ENCODE measurements around the gene TP53I11.

The TP53I11 gene

DNA sequence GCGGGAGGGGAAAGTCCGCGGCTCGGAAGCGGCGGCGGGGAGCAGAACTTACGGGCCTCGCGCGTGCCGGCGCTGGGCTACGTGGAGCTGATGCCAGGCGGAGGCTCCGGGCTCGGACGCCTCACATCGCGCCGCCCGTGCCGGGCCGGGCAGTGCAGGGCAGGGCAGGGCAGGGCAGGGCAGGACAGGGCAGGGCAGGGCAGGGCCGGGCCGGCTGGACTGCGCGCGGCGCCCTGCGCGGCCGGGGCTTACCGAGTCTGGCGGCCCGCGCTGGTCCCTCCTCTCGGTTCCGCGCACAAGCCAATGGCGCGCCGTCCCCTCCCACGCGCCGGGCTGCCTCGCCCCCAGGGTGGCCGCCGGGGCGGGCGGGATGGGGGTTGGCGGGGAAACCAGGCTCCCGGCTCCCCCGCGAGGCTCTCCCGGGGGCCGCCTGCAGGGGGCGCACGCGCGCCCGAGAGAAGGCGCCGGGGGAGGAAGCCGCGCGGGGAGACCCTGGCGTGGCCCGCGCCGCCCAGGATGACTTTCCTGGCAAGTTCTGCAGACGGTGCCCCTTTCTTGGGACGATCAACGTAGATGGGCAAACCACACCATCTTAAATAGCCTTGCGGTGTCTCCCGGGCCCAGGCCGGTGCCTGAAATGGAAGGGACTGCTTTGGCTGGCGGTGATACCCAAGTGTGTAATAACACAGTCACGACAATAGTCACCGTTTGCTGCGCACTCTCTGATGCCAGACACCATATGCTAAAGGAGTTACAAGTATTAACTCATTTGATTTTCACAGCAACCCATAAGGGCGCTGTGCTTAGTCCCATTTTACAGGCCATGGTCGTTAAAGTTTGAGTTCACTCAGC lies at the start of gene TP53I11:
TSS of gene TP53I11 (minus strand) at position 259 of the 852 bp plus-strand sequence. CDS start 12,548 bp downstream, outside the sequence.
- peak; percentile 68 for DNase-seq

DNA sequence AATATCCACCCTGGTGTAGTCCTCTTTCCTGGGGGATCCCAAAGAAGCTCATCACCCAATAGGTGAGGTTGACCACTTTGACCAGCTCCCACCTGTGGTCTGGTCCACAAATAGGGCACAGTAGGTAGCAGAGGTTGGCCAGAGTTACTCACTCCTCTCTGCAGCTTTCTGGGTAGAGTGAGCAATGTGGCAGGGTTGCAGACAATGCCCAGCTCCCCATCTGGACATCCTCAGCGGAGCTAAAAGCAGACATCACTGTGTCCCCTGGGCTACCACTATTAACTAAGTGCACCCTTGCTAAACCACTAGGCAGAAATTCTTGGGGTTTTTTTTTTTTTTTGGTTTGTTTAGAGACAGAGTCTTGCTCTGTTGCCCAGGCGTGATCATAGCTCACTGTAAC lies 48.4 kb upstream of the TP53I11 start:
- DNase-seq, result no peak

DNA sequence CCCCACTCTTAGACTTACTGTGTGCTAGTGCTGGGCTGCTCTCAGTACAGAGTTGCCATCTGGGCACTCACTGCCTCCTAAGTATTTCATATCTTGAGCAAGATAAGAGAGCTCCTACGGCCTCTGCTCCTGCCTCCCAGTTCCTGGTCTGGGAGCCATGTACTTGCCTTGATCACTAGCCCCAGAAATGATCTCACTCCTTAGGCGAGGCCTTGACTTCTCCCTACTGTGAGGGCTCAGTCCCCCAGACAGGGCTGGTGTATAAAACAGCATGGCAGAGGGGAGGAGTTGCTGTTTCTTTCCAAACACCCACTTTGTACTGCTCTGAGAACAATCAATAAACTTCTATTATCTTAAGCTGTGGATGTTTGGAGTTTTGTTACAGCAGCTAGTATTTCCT lies 47.4 kb upstream of the TP53I11 start:
- DNase-seq, result no peak

DNA sequence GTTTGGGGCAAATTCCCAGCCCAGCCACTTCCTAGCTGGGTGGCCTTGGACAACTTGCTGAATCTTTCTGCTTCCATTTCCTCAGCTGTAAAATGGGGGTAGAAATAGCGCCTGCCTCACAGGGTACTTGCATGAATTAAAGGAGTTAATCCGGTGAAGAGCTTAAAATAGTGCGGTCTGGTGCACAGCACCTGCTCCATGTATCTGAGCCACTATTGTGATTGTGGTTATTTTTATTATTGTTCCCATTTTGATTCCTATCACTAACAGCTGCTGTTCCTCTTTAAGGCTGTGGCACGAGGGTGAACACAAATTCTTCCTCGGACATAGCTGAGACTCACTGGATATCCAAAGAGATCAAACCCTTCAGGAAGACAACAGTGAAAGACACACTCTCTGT lies 46.9 kb upstream of the TP53I11 start:
- DNase-seq, result no peak

GRCh38 chr11:44994753-44995152 lies 44.1 kb upstream of the TP53I11 start:
- no peak for DNase-seq

DNA sequence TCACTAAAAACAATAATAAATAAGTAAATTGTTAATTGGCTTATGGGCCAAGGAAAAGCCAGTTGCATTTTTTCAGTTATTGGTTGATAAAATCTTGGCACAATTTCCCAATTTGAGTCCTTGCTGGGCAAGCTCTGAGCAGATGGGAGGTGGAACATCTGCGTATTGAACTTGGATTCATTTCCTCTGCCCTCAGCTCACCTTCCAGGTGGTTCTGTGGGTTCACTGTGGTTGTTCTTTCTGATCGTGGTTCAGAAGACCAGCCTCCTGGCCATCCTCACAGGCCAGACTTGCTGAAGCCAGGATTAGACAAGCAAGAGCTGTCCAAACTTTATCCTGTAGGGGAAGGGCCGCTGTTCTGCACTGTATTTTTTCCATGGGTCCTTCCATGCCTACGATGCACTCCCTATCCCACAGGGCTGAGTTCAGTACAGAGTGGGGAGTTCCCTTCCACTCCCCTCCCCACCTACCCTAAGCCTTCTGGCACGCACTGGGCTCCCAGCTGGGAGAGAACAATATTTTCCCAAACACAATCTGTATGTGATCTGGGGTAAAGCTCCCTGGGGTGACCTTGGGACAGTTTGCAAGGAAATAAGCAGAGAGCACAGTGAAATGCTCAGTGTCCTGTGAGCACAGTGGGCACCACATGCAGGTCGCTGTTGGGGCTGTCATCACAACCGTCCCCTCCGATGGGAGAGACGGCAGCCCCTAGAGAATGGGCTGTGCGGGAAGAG lies 43.5 kb upstream of the TP53I11 start:
- DNase-seq, result no peak

GRCh38 chr11:44992774-44993173 lies 42.1 kb upstream of the TP53I11 start:
- no peak for DNase-seq

- peak; percentile 12 for DNase-seq
These were observed 41.5 kb upstream of the TP53I11 start for GRCh38 chr11:44992181-44992582.

DNA sequence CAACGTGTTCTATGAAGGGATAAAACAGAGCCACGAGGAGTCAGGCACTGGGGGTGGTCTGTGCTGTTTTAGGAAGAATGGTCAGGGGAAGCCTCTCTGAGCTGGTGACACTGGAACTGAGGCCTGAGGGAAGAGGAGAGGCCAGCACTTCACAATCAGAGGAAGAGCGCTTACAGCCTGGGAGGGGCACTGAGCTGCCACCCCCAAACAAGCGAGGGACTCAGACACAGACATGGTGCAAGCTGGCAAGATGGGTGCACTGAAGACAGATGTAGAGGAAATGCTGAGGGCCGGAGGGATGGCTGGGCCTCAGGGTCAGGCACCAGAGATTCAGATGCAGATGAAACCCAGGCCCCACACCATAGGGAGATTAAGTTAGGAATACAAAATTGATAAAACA lies 40.0 kb upstream of the TP53I11 start:
- no peak for DNase-seq

DNA sequence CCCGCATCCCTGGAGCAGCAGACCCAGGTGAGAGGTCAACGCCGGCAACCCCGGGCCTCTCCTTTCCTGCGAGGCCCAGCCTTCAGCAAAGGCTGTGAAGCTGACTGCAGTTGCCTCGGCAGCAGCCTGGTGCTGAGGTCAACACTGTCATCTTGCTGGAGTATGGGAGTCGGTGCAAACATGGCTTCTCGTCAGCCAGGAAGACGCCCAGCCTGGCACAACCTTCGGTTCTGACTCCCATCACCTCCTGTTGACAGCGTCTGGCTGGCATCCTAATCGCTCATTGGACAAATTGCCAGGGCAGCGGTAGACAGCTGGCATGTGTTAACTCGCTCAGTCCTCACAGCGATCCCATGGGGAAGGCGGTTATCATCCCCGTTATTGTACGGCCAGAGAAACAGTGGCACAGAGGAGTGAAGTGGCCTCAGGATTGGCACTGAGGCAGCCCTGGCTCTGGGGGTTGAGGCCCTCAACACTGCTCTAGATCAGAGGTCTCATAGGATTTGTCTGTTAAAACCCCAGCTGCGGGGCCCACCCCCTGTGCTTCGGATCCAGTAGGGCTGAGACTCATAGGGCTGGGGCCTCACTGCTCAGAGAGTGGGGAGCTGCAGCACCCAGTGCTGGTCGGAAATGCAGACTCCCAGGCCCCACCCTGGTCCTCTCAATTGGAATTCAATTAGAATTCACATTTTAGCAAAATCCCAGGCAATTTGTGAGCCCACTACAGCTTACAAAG lies 39.3 kb upstream of the TP53I11 start:
- no peak for DNase-seq

GRCh38 chr11:44988981-44989635 lies 38.4 kb upstream of the TP53I11 start:
- DNase-seq, result no peak

DNA sequence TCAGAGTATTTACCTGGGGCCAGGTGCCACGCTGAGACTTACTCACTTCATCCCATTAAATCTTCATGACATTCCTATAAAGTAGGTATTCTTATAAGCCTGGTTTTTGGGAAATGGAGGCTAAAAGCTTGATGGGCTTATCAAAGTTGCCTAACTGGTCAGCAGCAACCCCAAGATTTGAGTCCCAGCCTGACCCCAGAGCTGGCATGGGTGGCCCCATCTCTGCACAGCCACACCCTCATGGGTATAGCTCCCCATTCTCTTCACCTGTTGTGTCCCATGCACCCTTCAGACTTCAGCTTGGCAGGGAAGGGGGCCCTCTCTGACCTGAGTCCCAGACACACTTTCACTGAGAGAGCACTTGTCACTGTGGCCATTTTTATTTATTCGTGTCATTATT lies 37.4 kb upstream of the TP53I11 start:
- no peak for DNase-seq

- no peak for DNase-seq
These were observed 36.8 kb upstream of the TP53I11 start for GRCh38 chr11:44987506-44987905.

GRCh38 chr11:44986315-44986714 lies 35.6 kb upstream of the TP53I11 start:
- DNase-seq, result no peak

- DNase-seq, result no peak
These were observed 35.0 kb upstream of the TP53I11 start for GRCh38 chr11:44985721-44986120.

DNA sequence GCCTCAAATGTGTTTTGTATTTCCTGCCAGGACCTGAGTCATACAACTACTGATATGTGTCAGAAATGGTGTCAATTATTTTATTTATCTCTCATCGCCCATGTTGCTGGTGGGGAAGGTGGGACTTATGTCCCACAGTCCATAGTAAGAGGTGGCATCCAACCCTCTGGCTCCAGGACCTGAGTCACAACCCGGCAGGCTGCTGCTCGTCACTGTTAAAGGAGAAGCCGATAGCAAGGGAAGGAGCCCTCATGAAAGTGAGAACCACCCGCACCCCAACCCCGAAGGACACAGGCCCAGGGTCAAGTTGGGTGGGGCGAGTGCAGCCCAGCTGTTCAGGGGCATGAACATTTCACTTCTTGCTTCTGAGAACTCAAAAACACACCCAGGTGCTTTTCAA lies 33.1 kb upstream of the TP53I11 start:
- no peak for DNase-seq

- DNase-seq, result no peak
These were observed 31.9 kb upstream of the TP53I11 start for GRCh38 chr11:44982496-44983062.

DNA sequence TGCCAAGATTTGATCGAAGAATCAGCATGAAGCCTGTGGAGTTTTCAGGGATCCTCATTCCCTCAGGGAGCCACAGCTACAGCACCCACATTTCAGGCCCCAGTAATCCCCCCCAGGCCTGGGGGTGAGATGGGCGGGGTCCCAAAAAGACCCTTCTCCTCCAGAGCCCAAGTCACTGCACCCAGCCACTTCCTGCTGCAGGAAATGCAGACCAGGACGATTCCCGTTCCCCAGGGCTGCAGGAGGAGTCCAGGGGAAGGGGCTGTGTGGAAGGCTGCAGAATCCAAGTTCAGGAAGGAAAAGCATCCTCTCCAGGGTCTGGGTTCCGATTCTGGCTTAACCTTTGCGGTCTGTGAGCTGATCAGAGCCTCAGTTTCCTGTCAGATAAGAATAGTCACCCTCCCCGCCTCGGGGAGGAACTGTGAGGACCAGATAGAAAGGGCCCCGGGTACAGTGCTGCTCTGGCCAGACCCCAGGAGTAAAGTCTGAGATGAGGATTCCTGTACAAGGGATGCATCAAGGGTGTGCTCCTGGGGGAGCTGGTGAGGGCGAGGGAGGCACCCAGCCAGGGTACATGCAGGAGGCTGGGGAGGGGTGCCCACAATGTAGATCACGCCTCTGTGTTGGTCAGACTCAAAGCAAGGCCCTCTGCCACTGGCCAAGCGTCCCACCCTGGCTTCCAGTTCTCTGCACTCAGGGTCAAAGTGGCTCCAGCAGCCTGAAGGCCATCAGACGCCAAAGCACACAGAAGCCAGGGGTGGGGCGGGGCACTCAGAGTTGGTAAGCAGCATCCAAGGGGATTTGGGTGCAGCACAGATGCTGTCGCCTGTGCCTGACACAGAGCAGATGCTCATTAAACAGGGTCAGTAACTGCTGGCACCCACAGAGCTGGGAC lies 30.1 kb upstream of the TP53I11 start:
- no peak for DNase-seq

GRCh38 chr11:44979543-44980399 lies 29.1 kb upstream of the TP53I11 start:
- DNase-seq, result no peak

DNA sequence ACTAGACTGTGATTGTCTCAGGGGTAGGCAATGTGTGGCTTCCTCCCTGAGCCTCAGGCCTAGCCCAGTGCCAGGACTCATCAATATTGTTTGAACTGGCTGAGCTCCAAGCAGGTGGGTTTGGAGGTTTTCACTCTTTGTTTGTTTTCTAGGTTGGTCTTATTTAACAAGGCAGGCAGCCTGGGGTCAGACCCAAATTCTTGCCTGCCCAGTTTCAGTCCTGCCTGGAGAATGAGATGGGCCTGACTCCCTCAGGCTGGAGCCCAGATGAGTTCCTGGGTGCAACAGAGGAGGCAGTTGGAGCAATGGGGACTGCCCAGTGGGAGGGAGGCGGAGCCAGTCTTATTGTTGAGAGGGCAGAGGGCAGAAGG lies 28.3 kb upstream of the TP53I11 start:
- no peak for DNase-seq
